HG03103 (cell line): Measurements from ENCODE around the gene FURIN.
"Not testable (repeated sequence)": the region's sequence is repeated elsewhere in the genome, so short reads cannot be mapped to it uniquely, and the experiment has no call there.

Experiments
- ATAC-seq: cut with Tn5 transposase; IDR thresholded peaks from one replicate; pipeline ENCODE4 v1.9.1; 2021; ENCODE audit warnings: low read depth; ENCODE audit not compliant: unreplicated experiment

FURIN gene

DNA sequence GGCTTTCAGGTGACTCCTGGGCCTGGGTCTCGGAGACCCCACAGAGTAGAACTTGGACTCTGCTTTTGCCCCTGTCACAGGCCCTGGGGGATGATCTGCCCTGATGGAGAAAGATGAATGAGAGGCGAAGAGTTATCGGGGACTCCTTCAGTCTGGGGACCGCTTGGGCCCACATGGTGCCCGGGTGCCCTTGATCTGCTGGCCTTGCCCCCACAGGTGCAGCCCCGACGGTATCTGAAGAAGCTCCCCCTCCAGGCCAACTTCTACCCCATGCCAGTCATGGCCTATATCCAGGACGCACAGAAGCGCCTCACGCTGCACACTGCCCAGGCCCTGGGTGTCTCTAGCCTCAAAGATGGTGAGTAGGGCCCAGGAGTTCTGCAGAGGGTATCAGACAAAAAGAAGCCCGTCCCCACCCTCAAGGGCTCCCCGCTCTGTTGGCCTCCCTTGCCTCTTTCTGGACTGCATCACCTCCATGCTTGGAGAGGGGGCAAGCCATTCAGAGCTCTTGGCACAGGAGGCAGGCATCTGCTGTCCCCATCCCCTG, 45.1 kb downstream of the FURIN start:
- no peak for ATAC-seq

DNA sequence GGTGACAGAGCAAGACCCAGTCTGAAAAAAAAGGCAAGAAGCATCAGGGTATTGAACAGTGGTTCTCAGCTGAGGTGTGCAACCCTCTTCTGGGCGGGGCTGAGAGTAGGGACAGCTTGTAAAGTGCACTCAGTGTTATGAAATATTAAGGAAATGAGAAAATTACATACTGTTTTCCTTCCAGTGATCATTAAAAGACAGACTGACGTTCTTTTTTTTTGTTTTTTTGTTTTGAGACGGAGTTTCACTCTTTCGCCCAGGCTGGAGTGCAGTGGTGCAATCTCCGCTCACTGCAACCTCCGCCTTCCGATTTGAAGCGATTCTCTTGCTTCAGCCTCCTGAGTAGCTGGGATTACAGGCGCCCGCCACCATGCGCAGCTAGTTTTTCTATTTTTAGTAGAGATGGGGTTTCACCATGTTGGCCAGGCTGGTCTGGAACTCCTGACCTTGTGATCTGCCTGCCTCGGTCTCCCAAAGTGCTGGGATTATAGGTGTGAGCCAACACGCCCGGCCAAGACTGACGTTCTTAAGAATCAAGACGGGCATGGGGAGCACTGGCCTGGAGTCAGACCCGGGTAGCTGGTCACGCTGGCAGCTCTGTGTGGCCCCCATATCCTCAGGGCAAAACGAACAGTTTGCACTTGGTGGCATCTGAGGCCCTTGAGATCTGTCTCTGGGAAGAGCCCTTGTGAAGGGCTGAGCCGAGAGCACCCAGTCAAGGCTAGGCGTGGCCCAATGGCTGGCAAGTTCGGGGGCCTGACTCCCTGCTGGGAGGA, 46.1 kb downstream of the FURIN start:
- no peak for ATAC-seq

GRCh38 chr15:90915216-90915807, 46.9 kb downstream of the FURIN start:
- no peak for ATAC-seq

DNA sequence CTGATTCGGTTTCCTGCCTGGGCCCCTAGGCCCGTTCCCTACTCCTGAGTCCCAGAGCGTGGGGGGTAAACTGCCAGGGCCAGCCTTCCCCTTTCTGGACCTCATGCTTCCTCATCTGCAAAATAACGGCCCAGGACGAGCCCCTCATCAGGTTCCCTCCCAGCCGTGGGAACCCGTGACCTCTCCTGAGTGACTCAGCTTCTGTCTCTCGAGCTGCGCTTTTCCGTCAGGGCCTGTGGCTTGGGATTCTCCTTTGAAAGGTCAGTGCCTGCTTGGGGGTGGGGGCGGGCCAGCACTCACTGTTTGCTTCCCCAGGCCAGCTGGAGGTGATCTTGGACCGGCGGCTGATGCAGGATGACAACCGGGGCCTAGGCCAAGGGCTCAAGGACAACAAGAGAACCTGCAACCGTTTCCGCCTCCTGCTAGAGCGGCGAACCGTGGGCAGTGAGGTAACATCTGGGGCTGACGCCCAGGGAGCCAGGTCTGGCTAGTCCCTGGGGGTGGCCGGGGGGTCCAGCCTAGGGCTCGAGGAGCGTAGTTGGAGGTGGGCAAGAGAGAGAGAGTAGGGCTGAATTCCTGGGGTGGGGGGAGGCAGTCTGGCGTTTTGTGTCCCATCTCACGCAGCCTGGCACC, 47.5 kb downstream of the FURIN start:
- ATAC-seq: no peak

DNA sequence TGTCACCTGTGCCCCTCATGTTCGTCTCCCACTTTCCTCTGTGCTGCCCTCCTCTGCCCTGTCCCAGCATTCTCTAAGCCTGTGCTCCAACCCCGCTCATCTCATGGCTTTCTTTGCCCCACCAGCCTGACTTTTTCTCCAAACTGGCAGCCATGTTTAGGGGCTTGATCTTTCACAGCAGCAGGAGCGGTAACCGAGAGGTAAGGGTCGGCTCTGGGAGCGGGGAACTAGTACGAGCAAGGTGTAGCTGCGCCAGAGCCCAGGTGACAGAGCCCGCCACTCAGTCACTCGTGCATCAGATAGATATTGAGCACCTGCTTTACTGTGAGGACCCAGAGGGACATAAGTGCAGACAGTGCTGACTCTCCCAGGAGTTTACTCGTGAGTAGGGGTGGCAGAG, 48.1 kb downstream of the FURIN start:
- no peak for ATAC-seq

GRCh38 chr15:90917569-90917968, 49.2 kb downstream of the FURIN start:
- ATAC-seq: no peak

GRCh38 chr15:90918034-90918788, 49.8 kb downstream of the FURIN start:
- ATAC-seq: no peak

DNA sequence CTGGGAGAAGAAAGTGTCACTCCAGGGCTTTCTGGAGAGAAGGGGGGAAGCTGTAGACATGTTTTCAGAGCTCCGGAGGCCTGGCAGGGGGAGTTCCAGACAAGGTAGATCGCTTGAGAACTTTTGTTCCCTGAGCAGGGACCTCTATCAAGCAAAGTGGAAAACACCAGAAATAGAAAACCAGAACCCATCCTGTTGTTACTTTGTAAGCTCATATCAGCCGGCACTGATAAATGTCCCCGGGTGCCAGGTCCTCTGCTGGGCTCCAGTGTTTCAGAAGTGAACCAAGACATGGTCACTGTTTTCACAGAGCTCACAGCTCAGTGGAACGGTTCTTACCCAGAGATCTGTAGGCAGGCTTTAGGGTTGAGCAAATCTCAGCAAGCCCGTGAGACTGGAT, 50.4 kb downstream of the FURIN start:
- no peak for ATAC-seq

DNA sequence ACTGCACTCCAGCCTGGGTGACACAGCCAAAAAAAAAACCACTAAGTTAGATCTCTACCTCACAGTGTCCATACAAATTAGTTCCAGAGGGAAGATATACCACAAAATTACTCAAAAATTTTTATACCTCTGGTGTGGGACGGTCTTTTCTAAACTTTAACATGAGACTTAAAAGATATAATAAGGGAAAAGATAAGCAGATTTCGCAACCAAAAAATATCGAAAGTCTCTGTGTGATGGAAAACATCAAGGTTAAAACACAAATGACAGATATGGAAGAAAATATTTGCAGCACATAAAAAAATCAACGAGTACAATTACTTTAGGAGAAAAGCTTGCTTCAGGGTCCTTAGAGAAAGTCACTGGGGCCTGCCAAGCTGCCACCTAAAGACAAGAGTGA, 53.5 kb downstream of the FURIN start:
- ATAC-seq: no peak

DNA sequence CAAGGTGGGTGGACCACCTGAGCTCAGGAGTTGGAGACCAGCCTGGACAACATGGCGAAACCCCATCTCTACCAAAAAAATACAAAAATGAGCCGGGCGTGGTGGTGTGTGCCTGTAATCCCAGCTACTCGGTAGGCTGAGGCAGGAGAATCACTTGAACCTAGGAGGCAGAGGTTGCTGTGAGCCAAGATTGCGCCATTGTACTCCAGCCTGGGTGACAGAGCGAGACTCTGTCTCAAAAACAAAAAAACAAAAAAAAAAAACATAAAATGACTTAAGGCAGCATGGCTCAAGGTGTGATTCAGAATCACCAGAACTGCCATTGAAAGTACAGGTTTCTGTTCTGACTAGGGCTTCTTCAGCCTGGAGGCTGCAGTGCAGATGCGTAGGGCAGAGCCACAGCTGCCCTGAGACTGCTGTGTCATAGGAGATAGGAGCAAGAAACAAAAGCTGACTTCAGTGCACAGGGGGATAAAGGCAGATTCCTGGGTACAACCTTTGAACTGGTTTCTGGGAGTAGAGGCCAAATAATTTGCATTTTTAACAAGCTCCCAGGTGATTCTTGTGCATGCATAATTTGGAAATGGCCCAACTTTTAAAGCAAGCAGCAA, 54.4 kb downstream of the FURIN start:
- peak; percentile 70 for ATAC-seq

DNA sequence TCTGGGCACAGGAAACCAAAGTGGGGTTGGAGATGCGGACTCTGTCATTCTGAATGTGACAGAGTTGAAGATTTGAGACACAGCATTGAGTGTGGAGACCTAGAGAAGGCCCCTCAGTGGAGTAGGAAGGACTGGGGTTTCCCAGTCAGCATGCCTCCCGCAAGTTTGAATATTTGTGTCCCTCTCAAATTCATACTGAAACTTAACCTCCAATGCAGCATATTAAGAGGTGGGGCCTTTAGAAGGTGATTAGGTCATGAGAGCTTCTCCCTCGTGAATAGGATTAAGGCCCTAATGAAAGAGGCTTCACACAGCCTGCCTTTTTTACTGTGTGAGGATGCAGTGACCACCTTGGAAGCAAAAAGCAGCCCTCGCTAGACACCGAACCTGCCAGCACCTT, 56.0 kb downstream of the FURIN start:
- ATAC-seq: peak; percentile 61

DNA sequence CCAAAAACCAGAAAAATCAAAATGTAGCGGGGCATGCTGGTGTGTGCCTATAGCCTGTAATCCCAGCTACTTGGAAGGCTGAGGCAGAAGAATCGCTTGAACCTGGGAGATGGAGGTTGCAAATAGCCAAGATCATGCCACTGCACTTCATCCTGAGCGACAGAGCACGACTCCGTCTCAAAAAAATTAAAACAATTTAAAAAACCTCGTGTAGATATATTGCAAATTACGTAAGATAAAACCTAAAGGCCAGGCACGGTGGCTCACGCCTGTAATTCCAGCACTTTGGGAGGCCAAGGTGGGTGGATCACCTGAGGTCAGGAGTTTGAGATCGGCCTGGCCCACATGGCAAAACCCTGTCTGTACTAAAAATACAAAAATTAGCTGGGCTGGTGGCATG, 58.4 kb downstream of the FURIN start:
- not testable (repeated sequence) for ATAC-seq

DNA sequence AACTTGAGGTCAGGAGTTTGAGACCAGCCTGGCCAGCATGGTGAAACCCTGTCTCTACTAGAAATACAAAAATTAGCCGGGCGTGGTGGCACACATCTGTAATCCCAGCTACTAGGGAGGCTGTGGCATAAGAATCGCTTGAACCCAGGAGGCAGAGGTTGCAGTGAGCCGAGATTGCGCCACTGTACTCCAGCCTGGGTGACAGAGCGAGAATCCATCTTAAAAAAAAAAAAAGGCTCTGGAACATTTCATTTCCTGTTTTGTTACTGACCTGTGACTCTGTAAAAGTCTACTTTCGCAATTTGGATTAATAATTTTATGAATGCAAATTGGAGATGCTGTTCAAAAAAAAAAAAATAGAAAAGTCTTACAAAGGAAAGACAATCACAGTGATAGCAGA, 59.7 kb downstream of the FURIN start:
- ATAC-seq: not testable (repeated sequence)

GRCh38 chr15:90929246-90930019, 61.0 kb downstream of the FURIN start:
- ATAC-seq: no peak

DNA sequence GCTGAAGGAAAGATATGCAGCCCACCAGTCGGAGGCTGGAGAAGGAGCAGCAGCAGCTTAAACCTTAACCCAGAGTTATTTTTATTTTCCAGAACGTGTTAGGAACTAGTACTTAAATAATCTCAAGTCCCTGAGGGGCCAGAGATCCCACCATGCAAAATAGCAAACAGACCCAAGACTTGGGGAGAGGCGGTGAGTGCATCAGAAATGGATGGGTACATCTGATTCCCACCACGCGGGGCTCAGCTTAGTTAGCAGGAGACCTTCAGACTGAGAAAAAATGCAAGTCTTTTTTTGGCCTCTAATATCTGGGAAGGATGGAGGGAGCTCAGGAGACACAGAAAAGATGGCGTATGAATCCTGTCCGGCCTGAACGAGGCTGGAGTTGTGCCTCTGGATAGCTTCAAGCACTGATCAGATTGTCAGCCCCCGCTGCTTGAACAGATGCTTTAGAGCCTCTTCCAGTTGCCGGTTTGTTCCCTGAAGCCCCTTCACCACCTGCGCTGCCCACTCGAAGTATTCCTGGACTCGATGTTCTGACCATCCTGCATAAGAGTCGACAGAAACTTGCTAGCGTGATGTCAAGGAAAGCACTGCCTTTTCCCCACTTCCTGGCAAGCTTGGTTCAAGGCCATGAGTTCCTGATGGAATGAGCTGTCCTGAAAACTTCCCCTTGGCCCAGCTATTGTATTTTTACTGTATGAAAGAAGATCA, 62.6 kb downstream of the FURIN start:
- no peak for ATAC-seq

DNA sequence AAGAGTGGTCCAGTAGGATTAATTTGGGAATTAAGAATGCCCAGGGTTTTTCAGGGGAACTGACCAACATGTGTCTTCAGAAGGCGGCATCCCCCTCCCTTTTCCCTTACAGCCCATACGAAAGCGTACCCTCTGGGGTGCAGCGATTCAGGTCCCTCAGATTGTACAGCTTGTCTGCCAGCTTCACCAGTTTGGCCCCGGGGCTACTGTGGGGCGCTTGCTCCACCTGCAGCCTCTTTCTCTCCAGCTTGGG, 63.1 kb downstream of the FURIN start:
- ATAC-seq: no peak

GRCh38 chr15:90931828-90932659, 63.7 kb downstream of the FURIN start, which contains the start of gene HDDC3:
TSS of gene HDDC3 (minus strand) at chr15:90932549. CDS start at chr15:90932540, 9 bp downstream.
- ATAC-seq: peak; percentile 33

DNA sequence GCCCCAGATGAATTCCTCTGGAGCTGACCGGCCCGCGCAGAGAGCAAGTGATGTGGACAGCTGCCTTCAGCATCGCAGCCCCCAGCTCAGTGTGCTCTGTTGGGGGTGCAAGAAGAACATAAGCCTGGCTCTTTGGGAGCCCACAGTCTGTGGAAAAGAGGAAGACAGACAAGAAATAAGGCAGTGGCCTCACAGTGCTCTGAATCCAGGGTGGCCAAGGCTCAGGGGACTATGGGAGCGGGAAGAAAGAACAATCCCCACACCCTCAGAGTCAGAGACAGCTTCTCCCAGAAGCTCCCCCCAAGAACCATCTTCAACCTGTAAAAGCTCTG, 64.2 kb downstream of the FURIN start:
- ATAC-seq: no peak
